Measurements from ENCODE around the gene TSPAN11. TPM values are rescaled to one million over a fixed set of nuclear protein-coding genes. Genes with fewer than 3 reads are reported as not detected.

Gene TSPAN11
- total RNA-seq, 1 donor from 2014 or later: 2.5 TPM

DNA sequence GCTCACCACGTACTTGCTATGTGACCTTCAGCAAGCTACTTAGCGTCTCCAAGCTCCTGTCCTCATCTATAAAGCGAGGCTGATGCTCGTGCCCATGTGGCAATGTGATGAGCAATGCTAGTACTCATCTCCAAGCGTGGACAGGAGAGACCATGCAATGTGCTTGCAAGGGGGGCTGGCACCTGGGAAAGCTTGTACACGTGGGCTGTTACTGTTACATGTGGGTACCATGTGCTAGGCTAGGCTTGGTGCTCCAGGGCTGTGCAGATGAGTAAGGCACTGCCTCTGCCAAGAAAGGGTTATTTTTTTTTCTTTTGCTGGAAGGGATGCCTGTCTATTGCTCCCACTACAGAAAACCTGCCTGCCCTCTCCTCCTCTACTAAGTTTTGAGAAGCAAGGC, 46.6 kb downstream of the TSPAN11 start:
- TF ChIP-seq POLR2A (IDR thresholded peaks at IDR 0.05): no peak
- TF ChIP-seq POLR2AphosphoS5 (IDR thresholded peaks at IDR 0.05; ENCODE audit: insufficient read depth in 1 of 2, low read depth in 1 of 2): no peak
- TF ChIP-seq, protein P1, sequence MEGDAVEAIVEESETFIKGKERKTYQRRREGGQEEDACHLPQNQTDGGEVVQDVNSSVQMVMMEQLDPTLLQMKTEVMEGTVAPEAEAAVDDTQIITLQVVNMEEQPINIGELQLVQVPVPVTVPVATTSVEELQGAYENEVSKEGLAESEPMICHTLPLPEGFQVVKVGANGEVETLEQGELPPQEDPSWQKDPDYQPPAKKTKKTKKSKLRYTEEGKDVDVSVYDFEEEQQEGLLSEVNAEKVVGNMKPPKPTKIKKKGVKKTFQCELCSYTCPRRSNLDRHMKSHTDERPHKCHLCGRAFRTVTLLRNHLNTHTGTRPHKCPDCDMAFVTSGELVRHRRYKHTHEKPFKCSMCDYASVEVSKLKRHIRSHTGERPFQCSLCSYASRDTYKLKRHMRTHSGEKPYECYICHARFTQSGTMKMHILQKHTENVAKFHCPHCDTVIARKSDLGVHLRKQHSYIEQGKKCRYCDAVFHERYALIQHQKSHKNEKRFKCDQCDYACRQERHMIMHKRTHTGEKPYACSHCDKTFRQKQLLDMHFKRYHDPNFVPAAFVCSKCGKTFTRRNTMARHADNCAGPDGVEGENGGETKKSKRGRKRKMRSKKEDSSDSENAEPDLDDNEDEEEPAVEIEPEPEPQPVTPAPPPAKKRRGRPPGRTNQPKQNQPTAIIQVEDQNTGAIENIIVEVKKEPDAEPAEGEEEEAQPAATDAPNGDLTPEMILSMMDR (IDR thresholded peaks at IDR 0.05): no peak
- no peak for DNase-seq (ENCODE audit: extremely low spot score in 2 of 2)

DNA sequence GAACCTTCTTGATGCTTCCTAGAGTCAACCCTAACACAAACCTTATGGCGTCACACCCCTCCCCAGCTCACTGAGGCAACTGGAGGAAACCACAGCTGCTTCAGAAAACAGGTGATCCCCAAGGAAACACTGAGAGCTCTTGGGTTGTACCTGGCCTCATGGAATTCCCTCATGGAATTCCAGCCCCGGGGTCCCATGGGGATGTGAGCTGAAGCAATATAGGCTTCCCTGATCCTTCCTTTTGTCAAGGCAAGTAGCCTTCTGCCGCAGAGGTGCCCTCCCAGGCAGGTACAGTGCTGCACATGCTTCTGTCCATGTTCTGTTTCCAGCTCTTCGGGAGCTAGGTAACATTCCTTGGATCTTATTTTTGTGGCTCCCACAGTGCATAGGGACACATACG, 47.3 kb downstream of the TSPAN11 start:
- intact Hi-C loops (cut with DNase I): no loop called here
- Histone ChIP-seq H3K4me1 (peaks cover 28% of the 10 kb centered on the region), H3K36me3 (no peaks in the 10 kb centered on the region), H3K4me3 (no peak overlapping the region), H3K27me3 (no peaks in the 10 kb centered on the region), H3K27ac (no peak overlapping the region), H3K9me3 (no peaks in the 10 kb centered on the region)
- TF ChIP-seq POLR2A (IDR thresholded peaks at IDR 0.05) (no peak), POLR2AphosphoS5 (IDR thresholded peaks at IDR 0.05; ENCODE audit: insufficient read depth in 1 of 2, low read depth in 1 of 2) (no peak)
- TF ChIP-seq, protein P1 (IDR thresholded peaks at IDR 0.05): no peak
- no peak for DNase-seq (ENCODE audit: extremely low spot score in 2 of 2)

More for the DNA sequence above, 46.6 kb downstream of the TSPAN11 start:
- H3K27me3 ChIP-seq: no peaks in the 10 kb centered on the region
- peaks cover 28% of the 10 kb centered on the region for H3K4me1 ChIP-seq
- H3K36me3 ChIP-seq: no peaks in the 10 kb centered on the region
- H3K9me3 ChIP-seq: no peaks in the 10 kb centered on the region
- intact Hi-C loops (cut with DNase I): no loop called here
- H3K4me3 ChIP-seq: no peak overlapping the region
- no peak overlapping the region for H3K27ac ChIP-seq

DNA sequence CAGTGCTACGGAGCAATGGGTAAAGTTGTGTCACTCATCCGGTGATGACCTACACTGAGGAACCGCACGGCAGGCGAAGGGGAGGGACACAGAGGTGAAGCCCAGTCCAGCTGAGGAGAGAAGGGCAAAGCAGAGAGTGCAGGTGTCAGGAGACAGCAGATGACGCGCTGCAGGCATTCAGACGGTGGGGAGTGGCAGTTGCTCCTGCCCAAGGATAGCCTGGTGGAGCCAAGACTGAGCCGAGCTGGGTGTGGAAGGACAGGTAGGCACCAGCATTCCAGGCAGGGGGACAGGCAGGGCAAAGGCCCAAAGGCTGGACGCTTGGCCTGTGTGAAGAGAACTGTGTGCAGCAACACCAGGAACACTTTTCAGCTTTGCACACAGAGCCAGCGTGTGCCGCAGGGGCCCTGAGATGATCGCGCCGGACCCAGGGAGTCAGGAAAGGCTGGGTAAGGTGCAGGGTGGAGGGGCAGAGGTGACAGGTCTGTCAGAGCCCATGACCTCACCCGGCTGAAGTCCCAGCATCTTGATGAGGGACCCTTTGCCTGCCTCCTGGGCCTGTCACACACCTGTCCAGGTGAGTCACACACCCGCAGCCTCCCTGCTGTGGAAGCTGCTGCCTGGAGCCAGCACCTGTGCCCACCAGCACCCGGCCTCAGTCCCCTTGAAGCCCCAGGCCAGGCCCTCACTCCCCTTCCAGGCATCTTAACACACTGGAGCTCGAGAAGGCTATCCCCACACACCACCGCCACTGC, 48.4 kb downstream of the TSPAN11 start:
- Histone ChIP-seq H3K27me3 (no peaks in the 10 kb centered on the region), H3K4me1 (peaks cover 36% of the 10 kb centered on the region)

DNA sequence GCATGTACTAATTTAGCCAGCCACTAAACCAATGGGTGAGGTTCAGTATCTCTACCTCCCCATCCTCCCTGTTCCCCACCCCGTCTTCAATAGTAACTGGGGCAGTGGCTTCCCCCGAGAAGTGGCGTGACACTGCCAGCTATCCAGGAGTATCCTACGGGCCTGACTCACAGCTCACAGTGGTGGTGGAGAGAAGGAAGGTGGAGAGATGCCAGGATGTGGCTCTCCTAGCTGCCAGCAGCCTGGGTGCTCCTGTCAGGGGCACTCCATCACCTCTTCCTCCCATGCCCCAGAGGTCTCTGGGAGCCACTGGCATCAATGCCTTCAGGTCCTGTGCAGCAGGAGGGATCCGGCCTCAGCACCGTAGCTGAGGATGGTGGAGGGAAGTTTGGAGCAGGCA, 49.0 kb downstream of the TSPAN11 start:
- peaks cover 31% of the 10 kb centered on the region for H3K4me1 ChIP-seq
- H3K36me3 ChIP-seq: no peaks in the 10 kb centered on the region
- intact Hi-C loops (cut with DNase I): no loop called here
- DNase-seq (ENCODE audit: extremely low spot score in 2 of 2): no peak
- H3K9me3 ChIP-seq: no peaks in the 10 kb centered on the region
- TF ChIP-seq, protein P1 (IDR thresholded peaks at IDR 0.05): no peak
- TF ChIP-seq POLR2A (IDR thresholded peaks at IDR 0.05) (no peak), POLR2AphosphoS5 (IDR thresholded peaks at IDR 0.05; ENCODE audit: insufficient read depth in 1 of 2, low read depth in 1 of 2) (no peak)
- H3K27ac ChIP-seq: no peak overlapping the region
- H3K27me3 ChIP-seq: no peaks in the 10 kb centered on the region
- H3K4me3 ChIP-seq: no peak overlapping the region

More for the DNA sequence above, 48.4 kb downstream of the TSPAN11 start:
- no peak overlapping the region for H3K27ac ChIP-seq
- TF ChIP-seq POLR2A (IDR thresholded peaks at IDR 0.05) (no peak), POLR2AphosphoS5 (IDR thresholded peaks at IDR 0.05; ENCODE audit: insufficient read depth in 1 of 2, low read depth in 1 of 2) (no peak)
- TF ChIP-seq, protein P1 (IDR thresholded peaks at IDR 0.05): no peak
- H3K36me3 ChIP-seq: no peaks in the 10 kb centered on the region
- no peak overlapping the region for H3K4me3 ChIP-seq
- DNase-seq (ENCODE audit: extremely low spot score in 2 of 2): no peak
- no peaks in the 10 kb centered on the region for H3K9me3 ChIP-seq
- intact Hi-C loops (cut with DNase I): no loop called here

DNA sequence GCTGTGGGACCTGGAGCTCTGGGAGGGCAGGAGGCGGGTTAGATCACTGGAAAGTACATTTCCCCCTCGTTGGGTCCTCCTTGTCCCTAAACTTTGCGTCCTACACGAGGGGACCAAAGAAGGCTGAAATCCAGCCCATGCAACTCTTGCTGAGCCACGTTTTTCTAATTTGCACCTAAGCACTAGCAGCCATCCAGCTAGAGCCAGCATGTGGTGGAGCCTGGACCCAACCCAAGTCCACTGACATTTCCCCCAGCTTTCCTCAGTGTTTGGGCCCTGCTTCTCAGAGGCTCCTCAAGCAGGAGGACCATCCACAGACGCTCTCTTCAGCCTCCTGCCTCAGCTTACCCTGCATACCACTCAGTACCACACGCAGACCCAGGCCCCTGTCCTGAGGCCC, 49.7 kb downstream of the TSPAN11 start:
- DNase-seq (ENCODE audit: extremely low spot score in 2 of 2): no peak
- TF ChIP-seq, protein P1 (IDR thresholded peaks at IDR 0.05): no peak
- TF ChIP-seq POLR2A (IDR thresholded peaks at IDR 0.05) (no peak), POLR2AphosphoS5 (IDR thresholded peaks at IDR 0.05; ENCODE audit: insufficient read depth in 1 of 2, low read depth in 1 of 2) (no peak)
- H3K27me3 ChIP-seq: no peaks in the 10 kb centered on the region
- H3K36me3 ChIP-seq: no peaks in the 10 kb centered on the region
- no peaks in the 10 kb centered on the region for H3K9me3 ChIP-seq
- peaks cover 25% of the 10 kb centered on the region for H3K4me1 ChIP-seq
- no peak overlapping the region for H3K4me3 ChIP-seq
- intact Hi-C loops (cut with DNase I): no loop called here
- H3K27ac ChIP-seq: no peak overlapping the region
